DOHH2 (cell line): ENCODE measurements around the gene LRRC4C.

ENCODE experiments used
- H3F3A ChIP-seq: fragments of 200-600 bp; sonication (generic), shearing (Covaris generic); 2 replicates; pipeline ENCODE4 v1.6.0; 2016; ENCODE audit warnings: antibody characterized with exemption, mild to moderate bottlenecking; ENCODE audit not compliant: control insufficient read depth, insufficient read depth
- H3K27ac ChIP-seq: fragments of 200-600 bp; sonication (generic); 2 replicates; pipeline ENCODE4 v1.5.1; 2014; ENCODE audit warnings: low read depth, mild to moderate bottlenecking, low read length, moderate library complexity
- H3K27me3 ChIP-seq: fragments of 200-600 bp; sonication (generic); 2 replicates; pipeline ENCODE4 v1.6.1; 2014; ENCODE audit warnings: mild to moderate bottlenecking, low read length, mixed read lengths; ENCODE audit not compliant: control insufficient read depth
- H3K36me3 ChIP-seq: fragments of 200-600 bp; sonication (generic); 2 replicates; pipeline ENCODE4 v1.6.1; 2014; ENCODE audit warnings: mild to moderate bottlenecking, low read length, moderate library complexity, mixed read lengths; ENCODE audit not compliant: control insufficient read depth
- H3K4me1 ChIP-seq: fragments of 200-600 bp; sonication (generic); 2 replicates; pipeline ENCODE4 v1.6.1; 2014; ENCODE audit warnings: mild to moderate bottlenecking, low read length, mixed read lengths; ENCODE audit not compliant: control insufficient read depth
- H3K4me2 ChIP-seq: fragments of 200-600 bp; sonication (generic); 2 replicates; pipeline ENCODE4 v1.6.0; 2014; ENCODE audit warnings: mild to moderate bottlenecking, low read length, moderate library complexity
- H3K4me3 ChIP-seq: fragments of 200-600 bp; sonication (generic); 2 replicates; pipeline ENCODE4 v1.5.1; 2014; ENCODE audit warnings: mild to moderate bottlenecking, low read length, mixed read lengths
- H3K79me2 ChIP-seq: fragments of 200-600 bp; sonication (generic); 2 replicates; pipeline ENCODE4 v1.6.1; 2014; ENCODE audit warnings: mild to moderate bottlenecking, low read length, mixed read lengths; ENCODE audit not compliant: control insufficient read depth
- H3K9me2 ChIP-seq: fragments of 200-600 bp; sonication (generic); replicated peaks from 2 replicates; pipeline ENCODE4 v1.6.1; 2014; ENCODE audit warnings: mild to moderate bottlenecking, low read length, mixed read lengths; ENCODE audit not compliant: control insufficient read depth
- H3K9me3 ChIP-seq: fragments of 200-600 bp; sonication (generic); 2 replicates; pipeline ENCODE4 v1.6.1; 2014; ENCODE audit warnings: antibody characterized with exemption, low read length, mixed read lengths; ENCODE audit not compliant: control insufficient read depth, insufficient read depth
- H4K20me1 ChIP-seq: fragments of 200-600 bp; sonication (generic); 2 replicates; pipeline ENCODE4 v1.6.0; 2014; ENCODE audit warnings: low read depth, mild to moderate bottlenecking, antibody characterized with exemption, low read length, moderate library complexity; ENCODE audit not compliant: control insufficient read depth, insufficient read depth
- CTCF ChIP-seq: fragments of 200-600 bp; sonication (generic); IDR thresholded peaks from one replicate; pipeline ENCODE4 v1.5.1; 2014; ENCODE audit warnings: antibody characterized with exemption, mild to moderate bottlenecking, low read depth, low read length; ENCODE audit not compliant: poor library complexity, severe bottlenecking
- EZH2phosphoT487 ChIP-seq: fragments of 200-600 bp; sonication (generic); IDR thresholded peaks from 2 replicates; pipeline ENCODE4 v1.6.1; 2017; ENCODE audit warnings: borderline replicate concordance, mild to moderate bottlenecking, antibody characterized with exemption, low read length, moderate library complexity, mixed read lengths

The LRRC4C gene

DNA sequence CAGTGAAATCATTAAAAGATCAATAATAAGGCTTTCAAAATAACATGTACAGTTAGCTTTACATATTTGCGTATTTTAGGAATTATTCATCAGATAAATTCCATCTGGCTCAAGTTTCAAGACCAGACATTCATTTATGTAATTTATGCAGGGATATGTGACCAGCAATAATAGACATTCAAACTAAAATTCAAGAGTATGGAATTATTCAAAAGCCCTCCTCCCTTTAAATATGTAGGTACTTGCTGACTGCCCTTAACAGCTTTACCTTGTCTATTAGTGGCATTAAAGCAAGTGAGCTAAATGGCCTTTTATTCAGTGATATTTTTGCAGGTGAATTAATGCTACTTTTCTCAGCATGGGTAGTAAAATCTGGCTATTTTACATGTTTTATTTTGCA is 126.1 kb downstream of the LRRC4C start:
- H3K79me2 ChIP-seq: no peaks in the 10 kb centered on the region
- no peaks in the 10 kb centered on the region for H3K36me3 ChIP-seq
- no peak overlapping the region for H3K27ac ChIP-seq
- no peaks in the 10 kb centered on the region for H3K9me2 ChIP-seq
- no peak overlapping the region for H3K4me3 ChIP-seq
- no peaks in the 10 kb centered on the region for H3F3A ChIP-seq
- H3K4me1 ChIP-seq: no peaks in the 10 kb centered on the region
- H3K4me2 ChIP-seq: no peak overlapping the region
- no peaks in the 10 kb centered on the region for H4K20me1 ChIP-seq
- no peaks in the 10 kb centered on the region for H3K9me3 ChIP-seq
- no peaks in the 10 kb centered on the region for H3K27me3 ChIP-seq
- TF ChIP-seq EZH2phosphoT487 (no peak), CTCF (no peak)

DNA sequence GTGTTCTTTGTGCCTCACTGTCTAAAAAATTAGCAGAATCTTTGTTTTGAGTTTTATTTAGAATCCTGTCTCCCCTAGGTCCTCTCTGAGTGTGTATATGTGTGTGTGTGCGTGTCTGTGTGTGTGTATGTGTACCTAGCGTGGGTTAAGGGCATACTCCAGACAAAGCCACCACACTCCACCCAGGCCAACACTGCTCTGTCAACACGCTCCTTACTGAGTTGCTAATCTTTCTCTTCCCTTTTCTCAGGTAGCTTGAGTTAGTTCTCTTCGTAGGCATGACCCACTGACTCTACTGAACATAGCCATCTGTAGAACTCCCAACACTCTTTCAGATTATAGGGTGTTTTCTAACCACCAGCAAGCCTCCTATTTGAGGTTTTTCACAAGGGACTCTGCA is 131.1 kb downstream of the LRRC4C start:
- Histone ChIP-seq H3K79me2 (no peaks in the 10 kb centered on the region), H3K4me2 (no peak overlapping the region), H3K27ac (no peak overlapping the region), H3K36me3 (no peaks in the 10 kb centered on the region), H3K9me2 (no peaks in the 10 kb centered on the region), H4K20me1 (no peaks in the 10 kb centered on the region), H3K9me3 (no peaks in the 10 kb centered on the region), H3F3A (no peaks in the 10 kb centered on the region), H3K4me1 (no peaks in the 10 kb centered on the region), H3K27me3 (no peaks in the 10 kb centered on the region), H3K4me3 (no peak overlapping the region)
- TF ChIP-seq CTCF (no peak), EZH2phosphoT487 (no peak)

GRCh38 chr11:41323446-41323845 is 136.0 kb downstream of the LRRC4C start:
- Histone ChIP-seq H4K20me1 (no peaks in the 10 kb centered on the region), H3K4me1 (no peaks in the 10 kb centered on the region), H3F3A (no peaks in the 10 kb centered on the region), H3K27ac (no peak overlapping the region), H3K9me3 (no peaks in the 10 kb centered on the region), H3K4me3 (no peak overlapping the region), H3K27me3 (no peaks in the 10 kb centered on the region), H3K9me2 (no peaks in the 10 kb centered on the region), H3K79me2 (no peaks in the 10 kb centered on the region), H3K36me3 (no peaks in the 10 kb centered on the region), H3K4me2 (no peak overlapping the region)
- TF ChIP-seq EZH2phosphoT487 (no peak), CTCF (no peak)

DNA sequence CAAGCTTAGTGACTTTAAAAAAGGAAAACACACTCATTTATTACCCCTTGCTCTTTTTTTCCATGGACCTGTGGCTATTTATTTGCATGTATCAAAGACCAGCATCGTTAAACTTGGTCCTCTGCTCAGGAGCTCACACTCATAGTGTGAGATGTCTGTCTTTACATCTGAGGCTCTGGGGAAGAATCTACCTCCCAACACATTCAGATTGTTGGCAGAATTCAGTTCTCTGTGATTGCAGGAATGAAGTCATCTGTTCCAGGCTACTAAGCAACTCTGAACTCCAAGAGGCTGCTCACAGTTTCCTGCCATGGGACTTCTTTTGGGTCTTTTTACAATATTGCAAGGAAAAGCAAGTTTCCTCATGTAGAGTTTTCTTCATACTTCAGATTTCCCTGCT is 138.8 kb downstream of the LRRC4C start:
- H3K4me2 ChIP-seq: no peak overlapping the region
- H3K79me2 ChIP-seq: no peaks in the 10 kb centered on the region

More for the DNA sequence above, 138.8 kb downstream of the LRRC4C start:
- Histone ChIP-seq H3K27me3 (no peaks in the 10 kb centered on the region), H3K4me1 (no peaks in the 10 kb centered on the region), H3F3A (no peaks in the 10 kb centered on the region), H4K20me1 (no peaks in the 10 kb centered on the region), H3K9me3 (no peaks in the 10 kb centered on the region), H3K27ac (no peak overlapping the region), H3K36me3 (no peaks in the 10 kb centered on the region), H3K9me2 (no peaks in the 10 kb centered on the region), H3K4me3 (no peak overlapping the region)
- TF ChIP-seq EZH2phosphoT487: no peak
- TF ChIP-seq CTCF: no peak
